Gastrocnemius medialis (tissue), 4 donors: Measurements from ENCODE around the gene KRT10.

Experiments used
- CTCF ChIP-seq, 5 experiments: fragments of 450-650 bp in 3 of 5; fragments of 200-600 bp in 2 of 5; sonication (generic) in 2 of 5; IDR thresholded peaks in 4 of 5; conservative IDR thresholded peaks in 1 of 5; 1 replicate in 4 of 5; 2 replicates in 1 of 5; pipeline ENCODE4 v1.5.1; 2016 to 2019; ENCODE audit warnings: antibody characterized with exemption in 5 of 5, mild to moderate bottlenecking in 3 of 5, moderate library complexity in 3 of 5
- POLR2A ChIP-seq, 2 donors: fragments of 450-650 bp; IDR thresholded peaks; one replicate each; pipeline ENCODE4 v1.6.1; 2017; ENCODE audit warnings: antibody characterized with exemption in 2 of 2, mild to moderate bottlenecking in 2 of 2, moderate library complexity in 2 of 2

- TF ChIP-seq POLR2A (IDR thresholded peaks at IDR 0.05): no peak
- no peak for TF ChIP-seq CTCF (IDR thresholded peaks at IDR 0.05 in 4 of 5, conservative IDR thresholded peaks at IDR 0.05 in 1 of 5)
Observed at GRCh38 chr17:40772101-40772500, 50.3 kb downstream of the KRT10 start, which contains the start of gene KRT26.
